Stomach (tissue), 4 donors: ENCODE results near the gene GALK2.

Experiments
- CTCF ChIP-seq, 7 experiments: fragments of 450-650 bp in 4 of 7; fragments of 200-600 bp in 3 of 7; sonication (generic) in 3 of 7; IDR thresholded peaks; one replicate each; pipeline ENCODE4 v1.5.1; 2016 to 2019; ENCODE audit warnings: antibody characterized with exemption in 7 of 7, control low read depth in 2 of 7, mild to moderate bottlenecking in 1 of 7
- EP300 ChIP-seq: sonication (generic); formaldehyde crosslinking; IDR thresholded peaks from one replicate; pipeline ENCODE4 v1.6.1; 2017; ENCODE audit warnings: antibody characterized with exemption

- TF ChIP-seq CTCF (IDR thresholded peaks at IDR 0.05): no peak
- no peak for TF ChIP-seq EP300
Observed at GRCh38 chr15:49148298-49148697, 21.7 kb upstream of the GALK2 start.
